ENCODE data around the gene HNRNPA3. TPM values are rescaled to one million over a fixed set of nuclear protein-coding genes. Genes with fewer than 3 reads are reported as not detected.
"Not testable (repeated sequence)": the region's sequence is repeated elsewhere in the genome, so short reads cannot be mapped to it uniquely, and the experiment has no call there.

Gene HNRNPA3
- total RNA-seq, 1 experiment from 2014 or later = 179 TPM

DNA sequence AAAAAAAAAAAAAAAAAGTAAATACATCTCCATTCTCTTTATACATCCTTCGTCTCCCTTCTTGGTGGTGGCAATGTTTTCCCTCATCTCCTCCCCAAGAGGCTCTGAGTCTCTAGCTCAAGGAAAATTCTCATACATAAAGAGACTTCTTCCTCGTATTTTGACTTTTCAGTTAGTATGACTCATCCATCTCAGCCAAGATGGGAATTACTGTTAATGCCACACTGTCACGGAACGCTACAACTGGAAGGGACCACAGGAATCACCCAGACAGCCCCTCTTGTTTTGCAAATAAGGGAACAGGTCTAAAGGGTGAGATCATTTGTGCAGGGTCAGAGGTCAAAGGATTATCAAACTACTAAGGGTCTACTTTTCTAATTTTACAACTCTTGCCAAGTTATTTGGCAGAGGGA, 32.4 kb downstream of the HNRNPA3 start:
- ChIA-PET POLR2A (interaction anchor here (1.0 to 2.5 kb wide), 7 partner anchors 15 to 48 kb away, joined by 3 to 11 read pairs (median 4); partner anchors contain the start of gene NFE2L2), CTCF (interaction anchor here (0.6 to 1.7 kb wide), 4 partner anchors 28 to 493 kb away, joined by 3 to 8 read pairs (median 4); no protein-coding TSS in a partner anchor)
- Mint-ChIP-seq H3K36me3 (ENCODE audit: insufficient read depth, unreplicated experiment) (peaks cover 77% of the 10 kb centered on the region), H3K27me3 (ENCODE audit: insufficient read depth, unreplicated experiment) (no peaks in the 10 kb centered on the region), H3K9me3 (ENCODE audit: unreplicated experiment) (no peaks in the 10 kb centered on the region), H3K27ac (ENCODE audit: low read depth, unreplicated experiment) (peak overlapping the region; percentile 83), H3K4me3 (ENCODE audit: unreplicated experiment) (peak overlapping the region; percentile 60), H3K4me1 (ENCODE audit: insufficient read depth, unreplicated experiment) (peaks cover 49% of the 10 kb centered on the region)
- TF ChIP-seq, protein P1, sequence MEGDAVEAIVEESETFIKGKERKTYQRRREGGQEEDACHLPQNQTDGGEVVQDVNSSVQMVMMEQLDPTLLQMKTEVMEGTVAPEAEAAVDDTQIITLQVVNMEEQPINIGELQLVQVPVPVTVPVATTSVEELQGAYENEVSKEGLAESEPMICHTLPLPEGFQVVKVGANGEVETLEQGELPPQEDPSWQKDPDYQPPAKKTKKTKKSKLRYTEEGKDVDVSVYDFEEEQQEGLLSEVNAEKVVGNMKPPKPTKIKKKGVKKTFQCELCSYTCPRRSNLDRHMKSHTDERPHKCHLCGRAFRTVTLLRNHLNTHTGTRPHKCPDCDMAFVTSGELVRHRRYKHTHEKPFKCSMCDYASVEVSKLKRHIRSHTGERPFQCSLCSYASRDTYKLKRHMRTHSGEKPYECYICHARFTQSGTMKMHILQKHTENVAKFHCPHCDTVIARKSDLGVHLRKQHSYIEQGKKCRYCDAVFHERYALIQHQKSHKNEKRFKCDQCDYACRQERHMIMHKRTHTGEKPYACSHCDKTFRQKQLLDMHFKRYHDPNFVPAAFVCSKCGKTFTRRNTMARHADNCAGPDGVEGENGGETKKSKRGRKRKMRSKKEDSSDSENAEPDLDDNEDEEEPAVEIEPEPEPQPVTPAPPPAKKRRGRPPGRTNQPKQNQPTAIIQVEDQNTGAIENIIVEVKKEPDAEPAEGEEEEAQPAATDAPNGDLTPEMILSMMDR (IDR thresholded peaks at IDR 0.05; ENCODE audit: unreplicated experiment) = no peak
- intact Hi-C loops (cut with micrococcal nuclease) = no loop called here
- BruUV-seq (replicated peaks) = no TSS peak
- peak; percentile 62 for DNase-seq (ENCODE audit: unreplicated experiment)

DNA sequence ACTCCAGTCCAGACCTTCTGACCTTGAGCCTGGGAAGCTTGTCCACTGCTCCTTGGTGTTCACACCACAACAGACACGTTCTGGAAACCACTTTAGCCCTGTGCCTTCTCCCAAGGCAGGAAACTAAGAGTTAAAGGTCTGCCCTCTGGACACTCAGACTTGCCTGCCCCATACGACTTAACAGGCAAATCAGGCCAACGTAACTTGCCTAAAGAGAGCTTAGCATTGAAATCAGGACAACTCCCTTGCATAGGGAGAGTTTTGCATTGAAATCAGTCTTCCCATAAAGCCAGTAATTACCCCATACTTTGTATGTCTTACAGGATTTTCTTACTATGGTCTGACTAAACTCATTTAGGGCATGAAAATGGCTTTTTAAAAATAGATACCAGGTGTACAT, 33.4 kb downstream of the HNRNPA3 start:
- Mint-ChIP-seq H3K27me3 (ENCODE audit: insufficient read depth, unreplicated experiment) (no peaks in the 10 kb centered on the region), H3K9me3 (ENCODE audit: unreplicated experiment) (no peaks in the 10 kb centered on the region), H3K36me3 (ENCODE audit: insufficient read depth, unreplicated experiment) (peaks cover 81% of the 10 kb centered on the region), H3K4me3 (ENCODE audit: unreplicated experiment) (no peak overlapping the region), H3K27ac (ENCODE audit: low read depth, unreplicated experiment) (peak overlapping the region; percentile 83), H3K4me1 (ENCODE audit: insufficient read depth, unreplicated experiment) (peaks cover 49% of the 10 kb centered on the region)
- POLR2A ChIA-PET = interaction anchor here (0.6 to 1.4 kb wide), 8 partner anchors 12 to 69 kb away, joined by 3 to 6 read pairs (median 4); partner anchors contain the start of gene NFE2L2
- intact Hi-C loops (cut with micrococcal nuclease) = no loop called here
- no TSS peak for BruUV-seq (replicated peaks)
- peak; percentile 17 for DNase-seq (ENCODE audit: unreplicated experiment)
- TF ChIP-seq, protein P1 (IDR thresholded peaks at IDR 0.05; ENCODE audit: unreplicated experiment) = no peak
- CTCF ChIA-PET = interaction anchor here (0.7 to 1.7 kb wide), 4 partner anchors 9 to 83 kb away, joined by 3 to 7 read pairs (median 4); no protein-coding TSS in a partner anchor

DNA sequence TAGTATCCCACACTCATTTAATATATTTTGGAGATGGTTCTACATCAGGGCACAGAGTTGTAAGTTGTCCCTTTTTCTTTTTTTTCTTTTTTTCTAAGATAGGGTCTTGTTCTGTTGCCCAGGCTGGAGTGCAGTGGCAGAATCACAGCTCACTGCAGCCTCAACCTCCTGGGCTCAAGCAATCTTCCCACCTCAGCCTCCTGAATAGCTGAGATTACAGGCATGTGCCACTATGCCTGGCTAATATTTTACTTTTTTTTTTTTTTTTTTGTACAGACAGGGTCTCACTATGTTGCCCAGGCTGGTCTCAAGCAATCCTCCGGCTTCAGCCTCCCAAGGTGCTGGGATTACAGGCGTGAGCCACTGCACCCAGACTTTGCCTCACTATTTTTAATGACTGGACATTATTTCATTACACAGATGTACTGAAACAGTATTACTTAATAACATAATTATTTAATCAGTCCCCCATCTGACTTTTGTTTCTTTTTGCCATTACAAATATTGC, 34.0 kb downstream of the HNRNPA3 start:
- BruUV-seq (replicated peaks); H3K9me3 Mint-ChIP-seq (ENCODE audit: unreplicated experiment); H3K27ac Mint-ChIP-seq (ENCODE audit: low read depth, unreplicated experiment); DNase-seq (ENCODE audit: unreplicated experiment); H3K4me3 Mint-ChIP-seq (ENCODE audit: unreplicated experiment); H3K27me3 Mint-ChIP-seq (ENCODE audit: insufficient read depth, unreplicated experiment); intact Hi-C loops (cut with micrococcal nuclease): not testable (repeated sequence)
- H3K36me3 Mint-ChIP-seq (ENCODE audit: insufficient read depth, unreplicated experiment) = peaks cover 80% of the 10 kb centered on the region
- ChIA-PET CTCF (interaction anchor here (0.7 to 1.7 kb wide), 4 partner anchors 9 to 83 kb away, joined by 3 to 7 read pairs (median 4); no protein-coding TSS in a partner anchor), POLR2A (interaction anchor here (0.6 to 1.4 kb wide), 6 partner anchors 11 to 69 kb away, joined by 3 to 5 read pairs (median 4); no protein-coding TSS in a partner anchor)
- peaks cover 49% of the 10 kb centered on the region for H3K4me1 Mint-ChIP-seq (ENCODE audit: insufficient read depth, unreplicated experiment)

DNA sequence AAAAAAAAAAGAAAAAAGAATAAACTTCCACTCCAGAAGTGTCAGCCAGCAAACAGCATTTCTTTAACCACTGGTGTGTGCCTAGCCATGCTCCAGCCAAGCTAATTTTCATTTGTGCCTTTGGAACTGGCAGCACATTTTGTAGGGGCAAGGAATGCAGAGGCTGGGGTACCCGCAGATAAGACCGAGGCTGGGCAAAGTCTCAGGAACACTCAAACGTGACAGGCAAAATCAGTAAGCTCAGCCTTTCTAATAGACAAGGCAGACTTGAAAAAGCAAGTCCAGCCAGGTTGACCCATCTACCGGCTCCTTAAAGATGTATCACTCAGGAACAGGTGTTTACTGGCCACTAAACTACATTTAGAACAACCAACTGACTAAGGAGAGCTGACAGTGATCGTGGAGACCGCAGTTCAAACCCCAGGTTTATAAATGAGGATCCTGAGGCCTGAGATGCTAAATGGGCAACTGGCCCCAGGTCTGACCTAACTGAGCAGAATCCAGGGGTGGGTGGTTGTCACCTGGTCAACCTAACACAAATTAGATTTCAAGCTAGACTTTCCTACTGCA, 35.2 kb downstream of the HNRNPA3 start:
- peaks cover 83% of the 10 kb centered on the region for H3K36me3 Mint-ChIP-seq (ENCODE audit: insufficient read depth, unreplicated experiment)
- BruUV-seq (replicated peaks) = no TSS peak
- intact Hi-C loops (cut with micrococcal nuclease) = no loop called here
- TF ChIP-seq, protein P1 (IDR thresholded peaks at IDR 0.05; ENCODE audit: unreplicated experiment) = no peak
- no peak for DNase-seq (ENCODE audit: unreplicated experiment)
- H3K4me3 Mint-ChIP-seq (ENCODE audit: unreplicated experiment) = no peak overlapping the region
- ChIA-PET CTCF (interaction anchor here (0.6 to 1.1 kb wide), 2 partner anchors 16 to 156 kb away, joined by 3 read pairs; no protein-coding TSS in a partner anchor), POLR2A (interaction anchor here (1.2 to 8.9 kb wide), 4 partner anchors 14 to 89 kb away, joined by 3 to 131 read pairs (median 8); partner anchors contain the start of gene NFE2L2)
- no peaks in the 10 kb centered on the region for H3K9me3 Mint-ChIP-seq (ENCODE audit: unreplicated experiment)
- H3K27ac Mint-ChIP-seq (ENCODE audit: low read depth, unreplicated experiment) = peak overlapping the region; percentile 54
- peaks cover 47% of the 10 kb centered on the region for H3K4me1 Mint-ChIP-seq (ENCODE audit: insufficient read depth, unreplicated experiment)
- no peaks in the 10 kb centered on the region for H3K27me3 Mint-ChIP-seq (ENCODE audit: insufficient read depth, unreplicated experiment)

Data from MCF 10A (cell line).